LNCaP clone FGC (cell line): ENCODE results near the gene P2RX2.

Experiments used
- DNase-seq: peaks from one replicate; pipeline ENCODE4 v3.0.0-alpha.2; 2011; ENCODE audit warnings: low read depth
- H3K4me3 ChIP-seq: 2 replicates; pipeline ENCODE4 v1.5.1; 2011; ENCODE audit warnings: mild to moderate bottlenecking, low read depth, low read length, control low read depth
- TF ChIP-seq, protein P1 (sequence below): IDR thresholded peaks from 2 replicates; pipeline ENCODE4 v1.5.1; 2012; ENCODE audit warnings: mild to moderate bottlenecking; ENCODE audit not compliant: control insufficient read depth, insufficient read depth; ENCODE audit errors: extremely low read depth

The P2RX2 gene

DNA sequence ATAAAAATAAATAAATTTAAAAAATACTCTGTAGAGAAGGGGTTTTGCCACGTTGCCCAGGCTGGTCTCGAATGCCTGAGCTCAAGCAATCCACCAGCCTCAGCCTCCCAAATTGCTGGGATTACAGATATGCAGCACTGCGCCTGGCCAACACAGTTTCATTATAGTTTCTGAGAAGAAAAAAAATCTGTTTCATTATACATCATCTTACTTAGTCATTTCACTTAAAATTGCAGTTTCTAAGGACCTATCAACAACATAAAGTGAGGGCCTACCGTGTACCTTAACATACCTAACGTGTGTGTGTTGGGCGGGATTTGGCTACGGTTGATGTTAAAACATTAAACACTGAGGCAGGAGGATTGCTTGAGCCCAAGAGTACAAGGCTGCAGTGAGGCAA lies 28.3 kb downstream of the P2RX2 start:
- H3K4me3 ChIP-seq = no peak overlapping the region
- DNase-seq = no peak
- TF ChIP-seq, protein P1, sequence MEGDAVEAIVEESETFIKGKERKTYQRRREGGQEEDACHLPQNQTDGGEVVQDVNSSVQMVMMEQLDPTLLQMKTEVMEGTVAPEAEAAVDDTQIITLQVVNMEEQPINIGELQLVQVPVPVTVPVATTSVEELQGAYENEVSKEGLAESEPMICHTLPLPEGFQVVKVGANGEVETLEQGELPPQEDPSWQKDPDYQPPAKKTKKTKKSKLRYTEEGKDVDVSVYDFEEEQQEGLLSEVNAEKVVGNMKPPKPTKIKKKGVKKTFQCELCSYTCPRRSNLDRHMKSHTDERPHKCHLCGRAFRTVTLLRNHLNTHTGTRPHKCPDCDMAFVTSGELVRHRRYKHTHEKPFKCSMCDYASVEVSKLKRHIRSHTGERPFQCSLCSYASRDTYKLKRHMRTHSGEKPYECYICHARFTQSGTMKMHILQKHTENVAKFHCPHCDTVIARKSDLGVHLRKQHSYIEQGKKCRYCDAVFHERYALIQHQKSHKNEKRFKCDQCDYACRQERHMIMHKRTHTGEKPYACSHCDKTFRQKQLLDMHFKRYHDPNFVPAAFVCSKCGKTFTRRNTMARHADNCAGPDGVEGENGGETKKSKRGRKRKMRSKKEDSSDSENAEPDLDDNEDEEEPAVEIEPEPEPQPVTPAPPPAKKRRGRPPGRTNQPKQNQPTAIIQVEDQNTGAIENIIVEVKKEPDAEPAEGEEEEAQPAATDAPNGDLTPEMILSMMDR = no peak

DNA sequence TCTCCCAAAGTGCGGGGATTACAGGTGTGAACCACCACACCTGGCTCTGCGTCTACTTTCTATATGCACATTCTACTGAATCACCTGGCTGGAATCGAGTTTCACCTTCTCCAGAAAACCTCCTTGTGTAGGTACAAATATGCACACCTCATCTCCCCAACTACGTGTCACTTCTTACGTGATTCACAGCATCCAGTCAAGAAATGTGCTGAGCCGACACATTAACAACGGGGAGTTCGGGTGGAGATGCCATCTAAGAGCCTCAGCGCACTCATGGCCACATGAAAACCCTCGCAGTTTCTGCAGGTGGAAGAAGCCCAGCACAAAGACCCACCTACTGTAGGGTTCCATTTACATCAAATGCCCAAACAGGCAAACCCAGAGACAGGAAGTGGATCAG lies 29.3 kb downstream of the P2RX2 start:
- TF ChIP-seq, protein P1 = no peak
- no peak for DNase-seq
- H3K4me3 ChIP-seq = no peak overlapping the region

DNA sequence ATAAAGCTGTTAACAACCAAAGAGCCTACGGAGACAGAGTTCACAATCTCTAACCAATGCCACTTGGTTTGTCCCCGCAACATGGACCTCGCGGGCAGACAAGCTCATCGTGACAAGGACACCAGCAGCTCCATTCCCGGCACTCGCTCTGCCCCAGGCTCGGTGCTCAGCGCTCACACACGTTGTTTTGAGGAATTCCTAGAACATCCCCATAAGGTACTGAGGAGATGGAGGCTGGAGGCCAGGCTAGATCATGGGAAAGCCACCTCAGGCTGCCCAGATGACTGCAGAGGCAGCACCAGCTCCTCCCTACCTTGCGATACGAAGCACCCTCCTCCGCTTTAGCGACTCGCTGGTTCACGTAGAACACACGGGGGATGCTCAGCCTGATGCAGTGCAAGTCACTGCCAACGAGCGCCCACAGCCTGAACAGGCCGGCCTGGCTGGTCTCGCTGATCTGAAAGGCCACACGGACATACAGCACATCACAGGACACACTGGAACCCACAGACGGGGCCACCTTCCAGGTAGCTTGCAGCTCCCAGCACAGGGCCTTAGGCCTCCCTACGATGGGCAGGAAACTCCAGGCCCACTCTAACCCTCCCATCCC lies 30.1 kb downstream of the P2RX2 start:
- TF ChIP-seq, protein P1 = no peak
- no peak for DNase-seq
- H3K4me3 ChIP-seq = no peak overlapping the region

DNA sequence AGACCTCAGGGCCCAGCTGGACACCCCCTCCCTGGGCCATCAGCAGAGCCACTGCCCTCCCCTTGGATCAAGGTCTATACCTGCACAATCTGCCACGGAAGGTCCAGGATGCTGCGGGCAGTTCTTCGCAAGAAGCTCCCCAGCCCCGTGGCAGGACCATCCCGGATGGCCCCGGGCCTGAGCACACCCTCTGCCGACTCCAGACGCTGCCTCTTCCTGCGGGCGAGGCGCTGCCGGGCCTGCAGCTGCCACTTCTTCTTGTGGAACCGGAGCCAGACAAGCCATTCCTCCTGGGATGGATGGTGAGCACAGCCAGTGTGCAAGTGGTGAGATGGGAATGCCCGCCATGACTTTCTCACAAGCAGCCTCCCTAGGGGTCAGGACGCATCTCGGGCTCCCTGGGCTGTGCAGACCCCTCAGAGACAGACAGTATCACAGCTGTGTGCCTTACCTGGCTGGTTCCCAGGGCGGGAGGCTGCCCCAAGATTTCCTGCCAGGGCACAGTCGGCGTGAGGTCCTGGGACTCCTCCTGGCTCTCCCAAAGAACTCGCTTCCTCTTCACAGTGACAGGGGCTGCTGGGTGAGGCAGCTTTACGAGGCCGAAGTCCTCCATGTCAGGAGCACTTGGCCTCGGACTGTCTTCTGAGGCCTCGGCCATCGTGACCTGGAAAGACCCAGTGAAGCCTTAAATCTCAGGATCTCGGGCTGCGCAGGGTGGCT lies 30.8 kb downstream of the P2RX2 start:
- no peak for DNase-seq
- TF ChIP-seq, protein P1 = no peak
- H3K4me3 ChIP-seq = no peak overlapping the region

DNA sequence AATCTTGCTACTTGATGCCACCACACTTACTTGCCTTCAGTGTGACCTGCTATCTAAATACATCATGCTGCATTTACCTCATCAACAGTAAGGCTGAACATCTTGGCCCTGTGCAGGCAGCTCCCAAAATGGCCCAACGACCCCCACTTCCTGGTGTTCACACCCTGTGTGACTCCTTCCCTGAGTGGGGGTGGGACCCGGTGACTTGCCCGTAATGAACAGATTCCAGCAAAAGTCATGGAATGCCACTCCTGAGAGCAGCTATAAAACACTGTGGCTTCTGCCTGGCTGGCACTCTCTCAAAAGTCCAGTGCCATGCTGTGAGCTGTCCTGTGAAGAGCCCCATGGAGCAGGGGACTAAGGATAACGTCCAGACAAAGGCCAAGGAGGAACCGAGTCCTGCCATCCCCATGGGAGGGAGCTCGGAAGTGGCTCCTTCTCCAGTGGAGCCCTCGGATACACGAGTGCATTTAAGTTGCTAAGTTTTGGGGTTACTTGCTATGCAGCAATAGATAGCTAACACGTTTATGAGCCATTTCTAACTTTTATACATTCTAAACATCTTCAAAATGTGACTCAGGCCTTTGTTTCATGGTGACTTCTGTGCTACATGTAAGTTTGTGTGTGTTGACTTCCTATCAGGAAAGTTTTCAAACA lies 33.0 kb downstream of the P2RX2 start:
- TF ChIP-seq, protein P1 = no peak
- no peak for DNase-seq
- H3K4me3 ChIP-seq = no peak overlapping the region

DNA sequence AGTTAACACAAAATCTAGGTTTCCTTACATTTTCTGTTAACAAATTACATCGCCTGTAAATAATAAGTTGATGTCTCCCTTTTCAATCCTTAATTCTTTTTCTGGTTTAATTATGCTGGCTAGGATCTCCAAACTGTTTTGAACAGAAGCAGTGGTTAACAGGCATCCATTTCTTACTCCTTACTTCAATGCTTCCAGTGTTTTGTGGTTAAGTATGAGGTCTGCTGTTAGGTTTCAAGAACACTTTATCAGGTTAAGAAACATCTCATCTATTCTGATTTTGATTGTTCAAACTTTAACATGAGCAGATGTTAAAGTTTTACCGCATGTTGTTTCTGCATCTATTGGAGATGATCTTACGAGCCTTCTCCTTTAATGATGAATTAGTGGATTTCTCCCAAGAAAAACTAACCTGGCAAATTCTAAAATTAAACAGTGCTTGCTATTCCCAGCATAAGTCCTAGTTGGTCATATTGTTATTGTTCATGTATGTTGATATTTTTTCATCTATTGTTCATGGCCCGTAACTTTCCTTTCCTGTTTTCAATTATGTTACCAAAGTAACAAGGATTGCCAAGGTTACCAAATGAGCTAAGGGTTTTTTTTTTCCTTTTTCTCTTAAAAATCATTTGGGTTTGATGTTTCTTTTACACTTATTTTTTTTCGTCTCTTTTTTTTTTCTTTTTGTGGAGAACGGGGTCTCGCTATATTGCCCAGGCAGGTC lies 35.2 kb downstream of the P2RX2 start:
- no peak overlapping the region for H3K4me3 ChIP-seq
- TF ChIP-seq, protein P1 = no peak

More for the DNA sequence above, 35.2 kb downstream of the P2RX2 start:
- DNase-seq = no peak
